ENCODE data around the gene NCKAP5.

DNA sequence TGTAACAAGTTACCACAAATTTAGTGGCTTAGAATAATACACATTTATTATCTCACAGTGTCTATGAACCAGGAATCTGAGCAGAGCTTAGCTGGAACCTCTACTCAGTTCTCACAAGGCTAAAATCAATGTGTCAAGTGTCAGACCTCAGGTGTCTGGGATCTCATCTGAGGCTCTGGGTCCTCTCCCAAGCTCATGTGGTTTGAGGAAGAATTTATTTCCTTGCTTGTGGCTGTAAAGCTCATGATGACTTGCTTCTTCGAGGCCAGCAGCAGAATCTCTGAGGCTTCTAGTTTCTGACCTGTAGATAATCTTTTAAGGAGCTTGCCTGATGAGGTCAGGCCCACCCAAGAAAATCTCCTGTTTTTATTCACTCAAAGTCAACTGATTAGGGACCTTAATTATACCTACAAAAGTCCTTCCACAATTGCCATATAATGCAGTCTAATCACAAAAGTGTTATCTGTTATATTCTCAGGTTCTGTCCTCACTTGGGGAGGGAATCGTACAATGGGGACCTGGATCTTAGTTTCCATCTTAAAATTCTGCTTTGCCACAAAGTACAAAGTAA, 14.3 kb downstream of the NCKAP5 start:
- TF ChIP-seq CTCF (IDR thresholded peaks at IDR 0.05; ENCODE audit: low read length) (no peak), EZH2 (IDR thresholded peaks at IDR 0.05; ENCODE audit: borderline replicate concordance, low read length) (no peak)
